ENCODE data around the gene ZNF534.

DNA sequence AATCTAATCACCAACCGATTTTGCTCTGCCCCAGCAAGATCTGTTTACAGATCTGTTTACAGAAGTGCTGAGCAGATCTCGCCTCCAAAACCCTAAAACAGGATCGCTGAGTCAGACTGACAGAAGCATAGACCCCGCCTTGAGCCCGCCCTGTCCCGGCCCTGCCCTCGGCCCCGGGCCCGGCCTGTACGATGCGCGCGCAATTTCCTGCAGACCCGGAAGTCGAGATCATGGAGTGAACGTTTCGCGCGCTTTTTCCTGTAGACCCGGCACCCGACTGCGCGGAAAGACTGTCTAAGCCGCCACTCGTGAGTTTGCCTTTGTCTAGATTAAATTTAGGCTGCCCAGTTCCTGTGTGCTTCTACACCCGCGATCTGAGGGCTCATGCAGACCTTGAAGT, at the start of gene ZNF534:
- TF ChIP-seq POLR2AphosphoS5 (IDR thresholded peaks at IDR 0.05), result no peak
- TF ChIP-seq, protein P1, sequence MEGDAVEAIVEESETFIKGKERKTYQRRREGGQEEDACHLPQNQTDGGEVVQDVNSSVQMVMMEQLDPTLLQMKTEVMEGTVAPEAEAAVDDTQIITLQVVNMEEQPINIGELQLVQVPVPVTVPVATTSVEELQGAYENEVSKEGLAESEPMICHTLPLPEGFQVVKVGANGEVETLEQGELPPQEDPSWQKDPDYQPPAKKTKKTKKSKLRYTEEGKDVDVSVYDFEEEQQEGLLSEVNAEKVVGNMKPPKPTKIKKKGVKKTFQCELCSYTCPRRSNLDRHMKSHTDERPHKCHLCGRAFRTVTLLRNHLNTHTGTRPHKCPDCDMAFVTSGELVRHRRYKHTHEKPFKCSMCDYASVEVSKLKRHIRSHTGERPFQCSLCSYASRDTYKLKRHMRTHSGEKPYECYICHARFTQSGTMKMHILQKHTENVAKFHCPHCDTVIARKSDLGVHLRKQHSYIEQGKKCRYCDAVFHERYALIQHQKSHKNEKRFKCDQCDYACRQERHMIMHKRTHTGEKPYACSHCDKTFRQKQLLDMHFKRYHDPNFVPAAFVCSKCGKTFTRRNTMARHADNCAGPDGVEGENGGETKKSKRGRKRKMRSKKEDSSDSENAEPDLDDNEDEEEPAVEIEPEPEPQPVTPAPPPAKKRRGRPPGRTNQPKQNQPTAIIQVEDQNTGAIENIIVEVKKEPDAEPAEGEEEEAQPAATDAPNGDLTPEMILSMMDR (IDR thresholded peaks at IDR 0.05), result no peak
- TF ChIP-seq POLR2A (IDR thresholded peaks at IDR 0.05), result no peak
- TF ChIP-seq EP300 (IDR thresholded peaks at IDR 0.05), result no peak
